K562 (cell line): ENCODE measurements around the gene FAM83E. TPM values are rescaled to one million over a fixed set of nuclear protein-coding genes. Genes with fewer than 3 reads are reported as not detected.

Experiments used
- CBX2 ChIP-seq: fragments of 200-600 bp; sonication (generic); IDR thresholded peaks from one replicate; pipeline ENCODE4 v1.6.1; 2012; ENCODE audit warnings: mild to moderate bottlenecking, low read length, inconsistent platforms; ENCODE audit not compliant: insufficient read depth, poor library complexity, severe bottlenecking
- CBX3 ChIP-seq, 2 experiments: IDR thresholded peaks; 1 replicate in 1 of 2; 2 replicates in 1 of 2; pipeline ENCODE4 v1.6.1; 2012; ENCODE audit warnings: inconsistent platforms in 2 of 2, low read length in 2 of 2, borderline replicate concordance in 1 of 2, control low read depth in 1 of 2
- CXXC5 ChIP-seq: fragments of 250-450 bp; sonication (Bioruptor Pico); IDR thresholded peaks from 2 replicates; pipeline ENCODE4 v1.8.0; 2022; ENCODE audit warnings: inconsistent platforms, mild to moderate bottlenecking, moderate library complexity
- HNRNPH1 ChIP-seq: fragments of 200-400 bp; formaldehyde crosslinking; optimal IDR thresholded peaks from 2 replicates; pipeline ENCODE3; 2017; ENCODE audit warnings: low read depth, mild to moderate bottlenecking, low read length, moderate library complexity
- JUND ChIP-seq, 2 experiments: IDR thresholded peaks; 2 replicates in 1 of 2; 3 replicates in 1 of 2; pipeline ENCODE4 v1.6.1; 2011; ENCODE audit warnings: borderline replicate concordance in 2 of 2, low read depth in 2 of 2, low read length in 2 of 2, improper control_type of control experiment in 1 of 2, missing biosample characterization in 1 of 2, missing genetic modification characterization in 1 of 2, missing genetic modification reagents in 1 of 2
- KLF13 ChIP-seq: fragments of 450-650 bp; IDR thresholded peaks from 2 replicates; pipeline ENCODE4 v1.6.1; 2016; ENCODE audit warnings: missing genetic modification characterization, low read depth, mild to moderate bottlenecking, missing compliant biosample characterization, moderate library complexity, borderline replicate concordance
- MAFF ChIP-seq: IDR thresholded peaks from 2 replicates; pipeline ENCODE4 v1.6.1; 2012; ENCODE audit warnings: low read length, improper control_type of control experiment
- MYBL2 ChIP-seq, 2 experiments: fragments of 450-650 bp in 1 of 2; sonication (generic) in 1 of 2; formaldehyde crosslinking in 1 of 2; IDR thresholded peaks; 2 replicates each; pipeline versions ENCODE4 v1.6.1 to v1.8.1; 2017 to 2022; ENCODE audit warnings: borderline replicate concordance in 1 of 2, inconsistent platforms in 1 of 2, low read depth in 1 of 2, mild to moderate bottlenecking in 1 of 2, missing genetic modification reagents in 1 of 2, moderate library complexity in 1 of 2
- NFE2 ChIP-seq: IDR thresholded peaks from 2 replicates; pipeline ENCODE4 v1.6.1; 2014; ENCODE audit warnings: antibody characterized with exemption, low read depth
- PHB ChIP-seq: fragments of 250-450 bp; sonication (Bioruptor Pico); IDR thresholded peaks from 2 replicates; pipeline ENCODE4 v1.5.0; 2021
- POLR2AphosphoS5 ChIP-seq: IDR thresholded peaks from 2 replicates; pipeline ENCODE4 v1.6.1; 2011; ENCODE audit warnings: mild to moderate bottlenecking, low read depth, low read length, moderate library complexity; ENCODE audit not compliant: control insufficient read depth, insufficient read depth
- RBM34 ChIP-seq: fragments of 200-400 bp; formaldehyde crosslinking; IDR thresholded peaks from 2 replicates; pipeline ENCODE4 v1.6.1; 2018; ENCODE audit warnings: low read length, borderline replicate concordance; ENCODE audit not compliant: insufficient read depth
- RBM39 ChIP-seq: fragments of 200-400 bp; formaldehyde crosslinking; optimal IDR thresholded peaks from 2 replicates; pipeline ENCODE3; 2018; ENCODE audit warnings: low read depth, low read length
- SMARCA4 ChIP-seq: fragments of 450-650 bp; IDR thresholded peaks from 2 replicates; pipeline ENCODE4 v1.6.1; 2016
- ZBTB7A ChIP-seq: IDR thresholded peaks from 2 replicates; pipeline ENCODE4 v1.6.1; 2011; ENCODE audit warnings: low read depth, mild to moderate bottlenecking, low read length, moderate library complexity, borderline replicate concordance; ENCODE audit not compliant: control insufficient read depth
- ZNF586 ChIP-seq: fragments of 450-650 bp; formaldehyde crosslinking; conservative IDR thresholded peaks from 2 replicates; pipeline ENCODE4 v1.4.0; 2020; ENCODE audit warnings: mild to moderate bottlenecking, moderate library complexity
- polyA plus RNA-seq, 8 experiments: library from polyadenylated mRNA; depleted of rRNA in 4 of 8; stranded (reverse) in 5 of 8; unstranded in 3 of 8; fragments of >200 nt; fragmentation: Nextera tagmentation in 2 of 8; fragmentation: Illumina TruSeq in 1 of 8; extraction: Ambion mirVana in 2 of 8; extraction: Trizol in 1 of 8; gene quantifications; 2 replicates each; pipeline versions ENCODE4 v1.2.1 to v1.2.3, GENCODE V29; 2011 to 2014; ENCODE audit warnings: inconsistent platforms in 1 of 8, missing spikeins in 1 of 8
- total RNA-seq, 7 experiments: library from RNA; depleted of rRNA in 6 of 7; stranded (reverse); fragments of >200 nt in 6 of 7; fragmentation: Illumina TruSeq in 2 of 7; extraction: Trizol in 2 of 7; gene quantifications; 2 replicates each; pipeline versions ENCODE4 v1.2.1 to v1.2.3, GENCODE V29; 2011 to 2021; ENCODE audit warnings: low replicate concordance in 1 of 7
- TF ChIP-seq, protein P1 (sequence below): fragments of 450-650 bp; formaldehyde crosslinking; conservative IDR thresholded peaks from 2 replicates; pipeline ENCODE4 v1.4.0; 2022; ENCODE audit warnings: mild to moderate bottlenecking, missing genetic modification characterization
- TF ChIP-seq, protein P2 (sequence below): fragments of 250-450 bp; sonication (Bioruptor Pico); IDR thresholded peaks from 2 replicates; pipeline ENCODE4 v1.6.1; 2021; ENCODE audit warnings: mild to moderate bottlenecking
- TF ChIP-seq, protein P3 (sequence below): fragments of 200-800 bp; sonication (Bioruptor generic); IDR thresholded peaks from 2 replicates; pipeline ENCODE4 v1.6.1; 2016; ENCODE audit warnings: missing genetic modification characterization, missing compliant biosample characterization

Gene FAM83E
- total and polyA plus RNA-seq, 9 of the 15 experiments (the other 6 are each of a cell fraction or from before 2014, with no cell fraction given), result 0.15 to 0.87 (median 0.29) TPM; not detected in 4

DNA sequence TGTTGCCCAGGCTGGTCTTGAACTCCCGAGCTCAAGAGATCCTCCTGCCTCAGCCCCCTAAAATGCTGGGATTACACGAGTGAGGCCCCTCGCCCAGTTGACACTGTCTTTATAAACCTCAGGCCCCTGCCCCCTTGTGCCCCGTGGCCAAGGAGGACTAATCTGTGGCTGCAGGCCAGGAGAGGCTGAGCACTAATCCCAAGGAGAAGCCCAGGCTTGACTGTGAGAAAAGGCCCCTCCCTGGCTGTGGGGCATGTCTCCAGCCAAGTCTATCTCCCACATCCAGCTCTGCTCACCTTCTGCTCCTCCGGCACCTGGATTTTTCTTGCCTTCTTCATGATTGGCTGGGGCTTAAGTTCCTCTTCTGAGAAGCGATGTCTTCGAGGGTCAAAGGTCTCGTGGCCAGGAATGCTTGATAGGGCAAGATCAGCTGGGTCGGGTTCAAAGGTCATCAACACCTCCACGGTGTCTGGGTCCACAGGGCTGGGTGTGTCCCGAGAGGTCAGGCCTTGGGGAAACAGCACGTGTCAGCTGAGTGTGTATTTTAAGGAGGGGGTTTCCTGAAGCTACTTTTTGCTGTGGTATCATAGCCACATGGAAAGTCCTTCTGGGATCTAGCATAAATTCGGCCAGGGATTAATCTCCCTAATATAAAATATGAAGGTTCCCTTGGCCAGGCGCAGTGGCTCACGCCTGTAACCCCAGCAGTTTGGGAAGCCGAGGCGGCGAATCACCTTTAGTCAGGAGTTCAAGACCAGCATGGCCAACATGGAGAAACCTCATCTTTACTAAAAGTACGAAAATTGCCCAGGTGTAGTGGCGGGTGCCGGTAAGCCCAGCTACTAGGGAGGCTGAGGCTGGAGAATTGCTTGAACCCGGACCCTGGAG lies 18.5 kb upstream of the FAM83E start (continued):
- TF ChIP-seq, protein P1, sequence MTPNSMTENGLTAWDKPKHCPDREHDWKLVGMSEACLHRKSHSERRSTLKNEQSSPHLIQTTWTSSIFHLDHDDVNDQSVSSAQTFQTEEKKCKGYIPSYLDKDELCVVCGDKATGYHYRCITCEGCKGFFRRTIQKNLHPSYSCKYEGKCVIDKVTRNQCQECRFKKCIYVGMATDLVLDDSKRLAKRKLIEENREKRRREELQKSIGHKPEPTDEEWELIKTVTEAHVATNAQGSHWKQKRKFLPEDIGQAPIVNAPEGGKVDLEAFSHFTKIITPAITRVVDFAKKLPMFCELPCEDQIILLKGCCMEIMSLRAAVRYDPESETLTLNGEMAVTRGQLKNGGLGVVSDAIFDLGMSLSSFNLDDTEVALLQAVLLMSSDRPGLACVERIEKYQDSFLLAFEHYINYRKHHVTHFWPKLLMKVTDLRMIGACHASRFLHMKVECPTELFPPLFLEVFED (CRISPR knock-in tag), result no peak
- TF ChIP-seq MYBL2 (IDR thresholded peaks at IDR 0.05; ENCODE audit: low read depth) (no peak), MYBL2 (CRISPR knock-in tag; IDR thresholded peaks at IDR 0.05; ENCODE audit: borderline replicate concordance) (no peak), POLR2AphosphoS5 (peak; percentile 44; the same call in 1 of the 2 replicates), CBX2 (no peak), RBM39 (no peak), NFE2 (no peak), RBM34 (no peak), HNRNPH1 (no peak), SMARCA4 (no peak; the same call in 1 of the 2 replicates), JUND (IDR thresholded peaks at IDR 0.05; ENCODE audit: borderline replicate concordance, low read depth, low read length) (no peak), JUND (tag; IDR thresholded peaks at IDR 0.05; ENCODE audit: borderline replicate concordance, low read depth, low read length) (peak; percentile 48; the same call in 1 of the 3 replicates), PHB (CRISPR knock-in tag) (no peak), ZNF586 (CRISPR knock-in tag) (no peak), CBX3 (IDR thresholded peaks at IDR 0.05; ENCODE audit: borderline replicate concordance in 1 of 2, low read length in 2 of 2) (no peak), CXXC5 (CRISPR knock-in tag) (peak; percentile 73), MAFF (no peak; the same call in 1 of the 2 replicates), ZBTB7A (no peak), KLF13 (tag) (no peak)
- TF ChIP-seq, protein P2, sequence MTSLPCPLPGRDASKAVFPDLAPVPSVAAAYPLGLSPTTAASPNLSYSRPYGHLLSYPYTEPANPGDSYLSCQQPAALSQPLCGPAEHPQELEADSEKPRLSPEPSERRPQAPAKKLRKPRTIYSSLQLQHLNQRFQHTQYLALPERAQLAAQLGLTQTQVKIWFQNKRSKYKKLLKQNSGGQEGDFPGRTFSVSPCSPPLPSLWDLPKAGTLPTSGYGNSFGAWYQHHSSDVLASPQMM (CRISPR knock-in tag), result no peak
- TF ChIP-seq, protein P3, sequence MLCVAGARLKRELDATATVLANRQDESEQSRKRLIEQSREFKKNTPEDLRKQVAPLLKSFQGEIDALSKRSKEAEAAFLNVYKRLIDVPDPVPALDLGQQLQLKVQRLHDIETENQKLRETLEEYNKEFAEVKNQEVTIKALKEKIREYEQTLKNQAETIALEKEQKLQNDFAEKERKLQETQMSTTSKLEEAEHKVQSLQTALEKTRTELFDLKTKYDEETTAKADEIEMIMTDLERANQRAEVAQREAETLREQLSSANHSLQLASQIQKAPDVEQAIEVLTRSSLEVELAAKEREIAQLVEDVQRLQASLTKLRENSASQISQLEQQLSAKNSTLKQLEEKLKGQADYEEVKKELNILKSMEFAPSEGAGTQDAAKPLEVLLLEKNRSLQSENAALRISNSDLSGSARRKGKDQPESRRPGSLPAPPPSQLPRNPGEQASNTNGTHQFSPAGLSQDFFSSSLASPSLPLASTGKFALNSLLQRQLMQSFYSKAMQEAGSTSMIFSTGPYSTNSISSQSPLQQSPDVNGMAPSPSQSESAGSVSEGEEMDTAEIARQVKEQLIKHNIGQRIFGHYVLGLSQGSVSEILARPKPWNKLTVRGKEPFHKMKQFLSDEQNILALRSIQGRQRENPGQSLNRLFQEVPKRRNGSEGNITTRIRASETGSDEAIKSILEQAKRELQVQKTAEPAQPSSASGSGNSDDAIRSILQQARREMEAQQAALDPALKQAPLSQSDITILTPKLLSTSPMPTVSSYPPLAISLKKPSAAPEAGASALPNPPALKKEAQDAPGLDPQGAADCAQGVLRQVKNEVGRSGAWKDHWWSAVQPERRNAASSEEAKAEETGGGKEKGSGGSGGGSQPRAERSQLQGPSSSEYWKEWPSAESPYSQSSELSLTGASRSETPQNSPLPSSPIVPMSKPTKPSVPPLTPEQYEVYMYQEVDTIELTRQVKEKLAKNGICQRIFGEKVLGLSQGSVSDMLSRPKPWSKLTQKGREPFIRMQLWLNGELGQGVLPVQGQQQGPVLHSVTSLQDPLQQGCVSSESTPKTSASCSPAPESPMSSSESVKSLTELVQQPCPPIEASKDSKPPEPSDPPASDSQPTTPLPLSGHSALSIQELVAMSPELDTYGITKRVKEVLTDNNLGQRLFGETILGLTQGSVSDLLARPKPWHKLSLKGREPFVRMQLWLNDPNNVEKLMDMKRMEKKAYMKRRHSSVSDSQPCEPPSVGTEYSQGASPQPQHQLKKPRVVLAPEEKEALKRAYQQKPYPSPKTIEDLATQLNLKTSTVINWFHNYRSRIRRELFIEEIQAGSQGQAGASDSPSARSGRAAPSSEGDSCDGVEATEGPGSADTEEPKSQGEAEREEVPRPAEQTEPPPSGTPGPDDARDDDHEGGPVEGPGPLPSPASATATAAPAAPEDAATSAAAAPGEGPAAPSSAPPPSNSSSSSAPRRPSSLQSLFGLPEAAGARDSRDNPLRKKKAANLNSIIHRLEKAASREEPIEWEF (CRISPR knock-in tag), result peak; percentile 76; the same call in 1 of the 2 replicates
